HepG2 (cell line): ENCODE measurements around the gene FAIM. TPM values are rescaled to one million over a fixed set of nuclear protein-coding genes. Genes with fewer than 3 reads are reported as not detected.

Source experiments
- ATF1 ChIP-seq: IDR thresholded peaks from 2 replicates; pipeline ENCODE4 v1.6.1; 2016; ENCODE audit warnings: mild to moderate bottlenecking, control low read depth
- ELF4 ChIP-seq: sonication (generic); formaldehyde crosslinking; IDR thresholded peaks from 2 replicates; pipeline ENCODE4 v1.5.0; 2020; ENCODE audit warnings: missing genetic modification reagents, mild to moderate bottlenecking, moderate library complexity, borderline replicate concordance
- HCFC1 ChIP-seq: fragments of 150-350 bp; IDR thresholded peaks from 2 replicates; pipeline ENCODE4 v1.6.1; 2014; ENCODE audit warnings: low read depth, low read length
- HDAC2 ChIP-seq: sonication (generic); formaldehyde crosslinking; IDR thresholded peaks from 2 replicates; pipeline ENCODE4 v1.4.0; 2020; ENCODE audit warnings: missing genetic modification reagents
- HOXA9 ChIP-seq: sonication (generic); formaldehyde crosslinking; IDR thresholded peaks from 2 replicates; pipeline ENCODE4 v1.8.1; 2022; ENCODE audit warnings: missing genetic modification reagents, mild to moderate bottlenecking, moderate library complexity, borderline replicate concordance
- KDM6A ChIP-seq: IDR thresholded peaks from 2 replicates; pipeline ENCODE4 v1.6.1; 2016; ENCODE audit warnings: low read depth
- PHB2 ChIP-seq: fragments of 450-650 bp; IDR thresholded peaks from 2 replicates; pipeline ENCODE4 v1.6.1; 2018; ENCODE audit not compliant: partially characterized antibody
- SPEN ChIP-seq: sonication (generic); formaldehyde crosslinking; IDR thresholded peaks from 2 replicates; pipeline ENCODE4 v1.5.1; 2020; ENCODE audit warnings: low read depth, mild to moderate bottlenecking, missing genetic modification reagents
- ZMYM2 ChIP-seq: sonication (generic); formaldehyde crosslinking; IDR thresholded peaks from 2 replicates; pipeline ENCODE4 v1.8.0; 2022; ENCODE audit warnings: mild to moderate bottlenecking, missing genetic modification reagents
- ZNF296 ChIP-seq: sonication (generic); formaldehyde crosslinking; conservative IDR thresholded peaks from 2 replicates; pipeline ENCODE4 v1.5.0; 2020; ENCODE audit warnings: mild to moderate bottlenecking, missing genetic modification reagents
- ZNF30 ChIP-seq: sonication (generic); formaldehyde crosslinking; IDR thresholded peaks from 2 replicates; pipeline ENCODE4 v1.5.0; 2020; ENCODE audit warnings: mild to moderate bottlenecking, missing genetic modification reagents
- ZNF337 ChIP-seq: sonication (generic); formaldehyde crosslinking; IDR thresholded peaks from 2 replicates; pipeline ENCODE4 v1.5.1; 2020; ENCODE audit warnings: missing genetic modification reagents, low read depth, mild to moderate bottlenecking, borderline replicate concordance
- ZNF740 ChIP-seq: sonication (generic); formaldehyde crosslinking; IDR thresholded peaks from 2 replicates; pipeline ENCODE4 v1.4.0; 2020; ENCODE audit warnings: missing genetic modification reagents
- ZNF747 ChIP-seq: sonication (generic); formaldehyde crosslinking; IDR thresholded peaks from 2 replicates; pipeline ENCODE4 v1.8.1; 2023; ENCODE audit warnings: missing genetic modification reagents, mild to moderate bottlenecking, borderline replicate concordance
- ZSCAN9 ChIP-seq: IDR thresholded peaks from 2 replicates; pipeline ENCODE4 v1.6.1; 2016; ENCODE audit warnings: borderline replicate concordance
- polyA plus RNA-seq, 8 experiments: library from polyadenylated mRNA; depleted of rRNA in 3 of 8; stranded (reverse) in 7 of 8; unstranded in 1 of 8; fragments of >200 nt; fragmentation: Illumina TruSeq in 4 of 8; extraction: Trizol in 4 of 8; gene quantifications; 2 replicates each; pipeline versions ENCODE4 v1.2.1 to v1.2.3, GENCODE V29; 2011 to 2016; ENCODE audit warnings: low read depth in 4 of 8, missing spikeins in 1 of 8, mixed read lengths in 1 of 8; ENCODE audit not compliant: insufficient read depth in 1 of 8
- total RNA-seq, 5 experiments: library from RNA; depleted of rRNA; stranded (reverse); fragments of >200 nt; fragmentation: Illumina TruSeq; extraction: Trizol; gene quantifications; 2 replicates each; pipeline ENCODE4 v1.2.3, GENCODE V29; 2016; ENCODE audit warnings: low read depth in 1 of 5
- TF ChIP-seq, protein P1 (sequence below): sonication (generic); formaldehyde crosslinking; IDR thresholded peaks from 2 replicates; pipeline ENCODE4 v1.4.0; 2020; ENCODE audit warnings: missing genetic modification reagents, mild to moderate bottlenecking, borderline replicate concordance
- TF ChIP-seq, protein P2 (sequence below): IDR thresholded peaks from 2 replicates; pipeline ENCODE4 v1.6.1; 2016; ENCODE audit warnings: low read depth, missing genetic modification reagents, missing compliant biosample characterization
- TF ChIP-seq, protein P3 (sequence below): sonication (generic); formaldehyde crosslinking; IDR thresholded peaks from 2 replicates; pipeline ENCODE4 v1.4.0; 2020; ENCODE audit warnings: mild to moderate bottlenecking, missing genetic modification reagents

Gene FAIM
- total and polyA plus RNA-seq, 2 of the 13 experiments (the other 11 are each of a cell fraction or from before 2014, with no cell fraction given), result 4.3 to 25.8 TPM

- TF ChIP-seq, protein P1, sequence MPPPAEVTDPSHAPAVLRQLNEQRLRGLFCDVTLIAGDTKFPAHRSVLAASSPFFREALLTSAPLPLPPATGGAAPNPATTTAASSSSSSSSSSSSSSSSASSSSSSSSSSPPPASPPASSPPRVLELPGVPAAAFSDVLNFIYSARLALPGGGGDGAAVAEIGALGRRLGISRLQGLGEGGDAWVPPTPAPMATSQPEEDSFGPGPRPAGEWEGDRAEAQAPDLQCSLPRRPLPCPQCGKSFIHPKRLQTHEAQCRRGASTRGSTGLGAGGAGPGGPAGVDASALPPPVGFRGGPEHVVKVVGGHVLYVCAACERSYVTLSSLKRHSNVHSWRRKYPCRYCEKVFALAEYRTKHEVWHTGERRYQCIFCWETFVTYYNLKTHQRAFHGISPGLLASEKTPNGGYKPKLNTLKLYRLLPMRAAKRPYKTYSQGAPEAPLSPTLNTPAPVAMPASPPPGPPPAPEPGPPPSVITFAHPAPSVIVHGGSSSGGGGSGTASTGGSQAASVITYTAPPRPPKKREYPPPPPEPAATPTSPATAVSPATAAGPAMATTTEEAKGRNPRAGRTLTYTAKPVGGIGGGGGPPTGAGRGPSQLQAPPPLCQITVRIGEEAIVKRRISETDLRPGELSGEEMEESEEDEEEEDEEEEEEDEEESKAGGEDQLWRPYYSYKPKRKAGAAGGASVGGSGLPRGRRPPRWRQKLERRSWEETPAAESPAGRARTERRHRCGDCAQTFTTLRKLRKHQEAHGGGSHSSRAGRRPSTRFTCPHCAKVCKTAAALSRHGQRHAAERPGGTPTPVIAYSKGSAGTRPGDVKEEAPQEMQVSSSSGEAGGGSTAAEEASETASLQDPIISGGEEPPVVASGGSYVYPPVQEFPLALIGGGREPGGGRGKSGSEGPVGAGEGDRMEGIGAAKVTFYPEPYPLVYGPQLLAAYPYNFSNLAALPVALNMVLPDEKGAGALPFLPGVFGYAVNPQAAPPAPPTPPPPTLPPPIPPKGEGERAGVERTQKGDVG (CRISPR knock-in tag), result no peak
- TF ChIP-seq ZNF30 (CRISPR knock-in tag), result no peak
- TF ChIP-seq, protein P2, sequence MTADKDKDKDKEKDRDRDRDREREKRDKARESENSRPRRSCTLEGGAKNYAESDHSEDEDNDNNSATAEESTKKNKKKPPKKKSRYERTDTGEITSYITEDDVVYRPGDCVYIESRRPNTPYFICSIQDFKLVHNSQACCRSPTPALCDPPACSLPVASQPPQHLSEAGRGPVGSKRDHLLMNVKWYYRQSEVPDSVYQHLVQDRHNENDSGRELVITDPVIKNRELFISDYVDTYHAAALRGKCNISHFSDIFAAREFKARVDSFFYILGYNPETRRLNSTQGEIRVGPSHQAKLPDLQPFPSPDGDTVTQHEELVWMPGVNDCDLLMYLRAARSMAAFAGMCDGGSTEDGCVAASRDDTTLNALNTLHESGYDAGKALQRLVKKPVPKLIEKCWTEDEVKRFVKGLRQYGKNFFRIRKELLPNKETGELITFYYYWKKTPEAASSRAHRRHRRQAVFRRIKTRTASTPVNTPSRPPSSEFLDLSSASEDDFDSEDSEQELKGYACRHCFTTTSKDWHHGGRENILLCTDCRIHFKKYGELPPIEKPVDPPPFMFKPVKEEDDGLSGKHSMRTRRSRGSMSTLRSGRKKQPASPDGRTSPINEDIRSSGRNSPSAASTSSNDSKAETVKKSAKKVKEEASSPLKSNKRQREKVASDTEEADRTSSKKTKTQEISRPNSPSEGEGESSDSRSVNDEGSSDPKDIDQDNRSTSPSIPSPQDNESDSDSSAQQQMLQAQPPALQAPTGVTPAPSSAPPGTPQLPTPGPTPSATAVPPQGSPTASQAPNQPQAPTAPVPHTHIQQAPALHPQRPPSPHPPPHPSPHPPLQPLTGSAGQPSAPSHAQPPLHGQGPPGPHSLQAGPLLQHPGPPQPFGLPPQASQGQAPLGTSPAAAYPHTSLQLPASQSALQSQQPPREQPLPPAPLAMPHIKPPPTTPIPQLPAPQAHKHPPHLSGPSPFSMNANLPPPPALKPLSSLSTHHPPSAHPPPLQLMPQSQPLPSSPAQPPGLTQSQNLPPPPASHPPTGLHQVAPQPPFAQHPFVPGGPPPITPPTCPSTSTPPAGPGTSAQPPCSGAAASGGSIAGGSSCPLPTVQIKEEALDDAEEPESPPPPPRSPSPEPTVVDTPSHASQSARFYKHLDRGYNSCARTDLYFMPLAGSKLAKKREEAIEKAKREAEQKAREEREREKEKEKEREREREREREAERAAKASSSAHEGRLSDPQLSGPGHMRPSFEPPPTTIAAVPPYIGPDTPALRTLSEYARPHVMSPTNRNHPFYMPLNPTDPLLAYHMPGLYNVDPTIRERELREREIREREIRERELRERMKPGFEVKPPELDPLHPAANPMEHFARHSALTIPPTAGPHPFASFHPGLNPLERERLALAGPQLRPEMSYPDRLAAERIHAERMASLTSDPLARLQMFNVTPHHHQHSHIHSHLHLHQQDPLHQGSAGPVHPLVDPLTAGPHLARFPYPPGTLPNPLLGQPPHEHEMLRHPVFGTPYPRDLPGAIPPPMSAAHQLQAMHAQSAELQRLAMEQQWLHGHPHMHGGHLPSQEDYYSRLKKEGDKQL (CRISPR knock-in tag), result no peak
- no peak for TF ChIP-seq KDM6A (CRISPR knock-in tag)
- TF ChIP-seq HDAC2 (CRISPR knock-in tag), result peak; percentile 19; the same call in 1 of the 2 replicates
- peak; percentile 93 for TF ChIP-seq ZMYM2 (CRISPR knock-in tag)
- no peak for TF ChIP-seq ZSCAN9 (CRISPR knock-in tag)
- no peak for TF ChIP-seq HCFC1
- TF ChIP-seq ZNF337 (CRISPR knock-in tag), result no peak
- no peak for TF ChIP-seq ZNF296 (CRISPR knock-in tag)
- no peak for TF ChIP-seq HOXA9 (CRISPR knock-in tag)
- TF ChIP-seq, protein P3, sequence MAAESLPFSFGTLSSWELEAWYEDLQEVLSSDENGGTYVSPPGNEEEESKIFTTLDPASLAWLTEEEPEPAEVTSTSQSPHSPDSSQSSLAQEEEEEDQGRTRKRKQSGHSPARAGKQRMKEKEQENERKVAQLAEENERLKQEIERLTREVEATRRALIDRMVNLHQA, result peak; percentile 75; the same call in 1 of the 2 replicates
- TF ChIP-seq ELF4 (CRISPR knock-in tag), result no peak
- TF ChIP-seq ZNF740 (CRISPR knock-in tag), result peak; percentile 63; the same call in 1 of the 2 replicates
- TF ChIP-seq SPEN, result peak; percentile 19; the same call in 1 of the 2 replicates
- peak; percentile 89 for TF ChIP-seq ZNF747 (CRISPR knock-in tag)
- no peak for TF ChIP-seq PHB2
- TF ChIP-seq ATF1 (CRISPR knock-in tag), result peak; percentile 76
These were observed 14.2 kb upstream of the FAIM start, which contains the start of gene CEP70 (continued) for GRCh38 chr3:138594150-138594934.
